GF-D8 (cell line): ENCODE data around the gene HBA2.
A peak's percentile ranks its signal among the peaks of the same experiment; 100 is the strongest.
"Not testable (repeated sequence)": the region's sequence is repeated elsewhere in the genome, so short reads cannot be mapped to it uniquely, and the experiment has no call there.

Experiments
- DNase-seq: peaks from one replicate; lab custom pipeline; 2025; lab: John Stamatoyannopoulos, UW

The HBA2 gene

DNA sequence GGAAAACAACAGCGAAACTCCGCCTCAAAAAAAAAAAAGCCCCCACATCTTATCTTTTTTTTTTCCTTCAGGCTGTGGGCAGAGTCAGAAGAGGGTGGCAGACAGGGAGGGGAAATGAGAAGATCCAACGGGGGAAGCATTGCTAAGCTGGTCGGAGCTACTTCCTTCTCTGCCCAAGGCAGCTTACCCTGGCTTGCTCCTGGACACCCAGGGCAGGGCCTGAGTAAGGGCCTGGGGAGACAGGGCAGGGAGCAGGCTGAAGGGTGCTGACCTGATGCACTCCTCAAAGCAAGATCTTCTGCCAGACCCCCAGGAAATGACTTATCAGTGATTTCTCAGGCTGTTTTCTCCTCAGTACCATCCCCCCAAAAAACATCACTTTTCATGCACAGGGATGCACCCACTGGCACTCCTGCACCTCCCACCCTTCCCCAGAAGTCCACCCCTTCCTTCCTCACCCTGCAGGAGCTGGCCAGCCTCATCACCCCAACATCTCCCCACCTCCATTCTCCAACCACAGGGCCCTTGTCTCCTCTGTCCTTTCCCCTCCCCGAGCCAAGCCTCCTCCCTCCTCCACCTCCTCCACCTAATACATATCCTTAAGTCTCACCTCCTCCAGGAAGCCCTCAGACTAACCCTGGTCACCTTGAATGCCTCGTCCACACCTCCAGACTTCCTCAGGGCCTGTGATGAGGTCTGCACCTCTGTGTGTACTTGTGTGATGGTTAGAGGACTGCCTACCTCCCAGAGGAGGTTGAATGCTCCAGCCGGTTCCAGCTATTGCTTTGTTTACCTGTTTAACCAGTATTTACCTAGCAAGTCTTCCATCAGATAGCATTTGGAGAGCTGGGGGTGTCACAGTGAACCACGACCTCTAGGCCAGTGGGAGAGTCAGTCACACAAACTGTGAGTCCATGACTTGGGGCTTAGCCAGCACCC lies 2.6 kb downstream of the HBA2 start:
- DNase-seq = no peak

DNA sequence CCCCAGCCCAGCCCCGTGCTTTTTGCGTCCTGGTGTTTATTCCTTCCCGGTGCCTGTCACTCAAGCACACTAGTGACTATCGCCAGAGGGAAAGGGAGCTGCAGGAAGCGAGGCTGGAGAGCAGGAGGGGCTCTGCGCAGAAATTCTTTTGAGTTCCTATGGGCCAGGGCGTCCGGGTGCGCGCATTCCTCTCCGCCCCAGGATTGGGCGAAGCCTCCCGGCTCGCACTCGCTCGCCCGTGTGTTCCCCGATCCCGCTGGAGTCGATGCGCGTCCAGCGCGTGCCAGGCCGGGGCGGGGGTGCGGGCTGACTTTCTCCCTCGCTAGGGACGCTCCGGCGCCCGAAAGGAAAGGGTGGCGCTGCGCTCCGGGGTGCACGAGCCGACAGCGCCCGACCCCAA lies 3.3 kb downstream of the HBA2 start:
- DNase-seq = not testable (repeated sequence)

DNA sequence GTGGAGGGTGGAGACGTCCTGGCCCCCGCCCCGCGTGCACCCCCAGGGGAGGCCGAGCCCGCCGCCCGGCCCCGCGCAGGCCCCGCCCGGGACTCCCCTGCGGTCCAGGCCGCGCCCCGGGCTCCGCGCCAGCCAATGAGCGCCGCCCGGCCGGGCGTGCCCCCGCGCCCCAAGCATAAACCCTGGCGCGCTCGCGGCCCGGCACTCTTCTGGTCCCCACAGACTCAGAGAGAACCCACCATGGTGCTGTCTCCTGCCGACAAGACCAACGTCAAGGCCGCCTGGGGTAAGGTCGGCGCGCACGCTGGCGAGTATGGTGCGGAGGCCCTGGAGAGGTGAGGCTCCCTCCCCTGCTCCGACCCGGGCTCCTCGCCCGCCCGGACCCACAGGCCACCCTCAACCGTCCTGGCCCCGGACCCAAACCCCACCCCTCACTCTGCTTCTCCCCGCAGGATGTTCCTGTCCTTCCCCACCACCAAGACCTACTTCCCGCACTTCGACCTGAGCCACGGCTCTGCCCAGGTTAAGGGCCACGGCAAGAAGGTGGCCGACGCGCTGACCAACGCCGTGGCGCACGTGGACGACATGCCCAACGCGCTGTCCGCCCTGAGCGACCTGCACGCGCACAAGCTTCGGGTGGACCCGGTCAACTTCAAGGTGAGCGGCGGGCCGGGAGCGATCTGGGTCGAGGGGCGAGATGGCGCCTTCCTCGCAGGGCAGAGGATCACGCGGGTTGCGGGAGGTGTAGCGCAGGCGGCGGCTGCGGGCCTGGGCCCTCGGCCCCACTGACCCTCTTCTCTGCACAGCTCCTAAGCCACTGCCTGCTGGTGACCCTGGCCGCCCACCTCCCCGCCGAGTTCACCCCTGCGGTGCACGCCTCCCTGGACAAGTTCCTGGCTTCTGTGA lies 4.1 kb downstream of the HBA2 start, which contains the start of gene HBA1:
HBA1 (plus strand) TSS at position 204 of the 906 bp plus-strand sequence; CDS start at position 241, 37 bp downstream.
- DNase-seq = not testable (repeated sequence)

DNA sequence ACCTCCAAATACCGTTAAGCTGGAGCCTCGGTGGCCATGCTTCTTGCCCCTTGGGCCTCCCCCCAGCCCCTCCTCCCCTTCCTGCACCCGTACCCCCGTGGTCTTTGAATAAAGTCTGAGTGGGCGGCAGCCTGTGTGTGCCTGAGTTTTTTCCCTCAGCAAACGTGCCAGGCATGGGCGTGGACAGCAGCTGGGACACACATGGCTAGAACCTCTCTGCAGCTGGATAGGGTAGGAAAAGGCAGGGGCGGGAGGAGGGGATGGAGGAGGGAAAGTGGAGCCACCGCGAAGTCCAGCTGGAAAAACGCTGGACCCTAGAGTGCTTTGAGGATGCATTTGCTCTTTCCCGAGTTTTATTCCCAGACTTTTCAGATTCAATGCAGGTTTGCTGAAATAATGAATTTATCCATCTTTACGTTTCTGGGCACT lies 4.7 kb downstream of the HBA2 start:
- no peak for DNase-seq

DNA sequence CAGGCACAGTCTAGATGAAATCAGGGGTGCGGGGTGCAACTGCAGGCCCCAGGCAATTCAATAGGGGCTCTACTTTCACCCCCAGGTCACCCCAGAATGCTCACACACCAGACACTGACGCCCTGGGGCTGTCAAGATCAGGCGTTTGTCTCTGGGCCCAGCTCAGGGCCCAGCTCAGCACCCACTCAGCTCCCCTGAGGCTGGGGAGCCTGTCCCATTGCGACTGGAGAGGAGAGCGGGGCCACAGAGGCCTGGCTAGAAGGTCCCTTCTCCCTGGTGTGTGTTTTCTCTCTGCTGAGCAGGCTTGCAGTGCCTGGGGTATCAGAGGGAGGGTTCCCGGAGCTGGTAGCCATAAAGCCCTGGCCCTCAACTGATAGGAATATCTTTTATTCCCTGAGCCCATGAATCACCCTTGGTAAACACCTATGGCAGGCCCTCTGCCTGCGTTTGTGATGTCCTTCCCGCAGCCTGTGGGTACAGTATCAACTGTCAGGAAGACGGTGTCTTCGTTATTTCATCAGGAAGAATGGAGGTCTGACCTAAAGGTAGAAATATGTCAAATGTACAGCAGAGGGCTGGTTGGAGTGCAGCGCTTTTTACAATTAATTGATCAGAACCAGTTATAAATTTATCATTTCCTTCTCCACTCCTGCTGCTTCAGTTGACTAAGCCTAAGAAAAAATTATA lies 5.4 kb downstream of the HBA2 start:
- DNase-seq = no peak

DNA sequence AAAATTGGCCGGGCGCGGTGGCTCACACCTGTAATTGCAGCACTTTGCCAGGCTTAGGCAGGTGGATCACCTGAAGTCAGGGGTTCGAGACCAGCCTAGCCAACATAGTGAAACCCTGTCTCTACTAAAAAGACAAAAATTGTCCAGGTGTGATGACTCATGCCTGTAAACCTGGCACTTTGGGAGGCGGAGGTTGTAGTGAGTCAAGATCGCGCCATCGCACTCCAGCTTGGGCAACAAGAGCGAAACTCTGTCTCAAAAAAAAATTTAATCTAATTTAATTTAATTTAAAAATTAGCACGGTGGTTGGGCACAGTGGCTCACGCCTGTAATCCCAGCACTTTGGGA lies 6.0 kb downstream of the HBA2 start:
- no peak for DNase-seq

DNA sequence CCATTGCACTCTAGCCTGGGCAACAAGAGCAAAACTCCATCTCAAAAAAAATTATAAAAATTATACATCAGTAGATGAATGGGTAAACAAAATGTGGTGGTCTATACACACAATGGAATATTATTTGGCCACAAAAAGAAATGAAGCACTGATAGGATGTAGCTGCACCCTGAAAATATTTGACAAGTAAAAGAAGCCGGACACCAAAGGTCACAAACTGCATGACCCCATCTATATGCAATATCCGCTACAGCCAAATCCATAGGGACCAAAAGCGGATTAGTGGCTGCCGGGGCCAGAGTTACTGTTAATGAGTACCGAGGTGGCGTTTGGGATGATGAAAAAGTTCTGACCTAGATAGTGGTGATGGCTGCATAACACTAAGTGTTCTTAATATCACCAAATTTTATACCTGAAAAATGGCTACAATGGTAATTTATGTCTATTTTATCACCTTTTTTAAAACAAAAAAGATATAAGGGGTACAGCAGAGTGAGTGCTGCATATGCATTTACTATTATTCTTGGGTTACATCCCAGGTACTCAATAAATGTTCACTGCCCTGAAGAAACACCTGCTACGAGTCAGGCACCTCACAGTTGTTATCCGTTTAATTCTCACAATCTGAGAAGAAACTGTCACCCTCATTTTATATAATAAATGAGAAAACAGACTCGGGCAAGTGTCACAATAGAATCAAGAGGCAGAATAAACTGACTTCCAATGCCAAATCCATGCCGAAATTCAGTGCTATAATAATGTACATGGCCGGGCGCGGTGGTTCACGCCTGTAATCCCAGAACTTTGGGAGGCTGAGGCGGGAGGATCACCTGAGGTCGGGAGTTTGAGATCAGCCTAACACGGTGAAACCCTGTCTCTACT lies 6.8 kb downstream of the HBA2 start:
- no peak for DNase-seq

DNA sequence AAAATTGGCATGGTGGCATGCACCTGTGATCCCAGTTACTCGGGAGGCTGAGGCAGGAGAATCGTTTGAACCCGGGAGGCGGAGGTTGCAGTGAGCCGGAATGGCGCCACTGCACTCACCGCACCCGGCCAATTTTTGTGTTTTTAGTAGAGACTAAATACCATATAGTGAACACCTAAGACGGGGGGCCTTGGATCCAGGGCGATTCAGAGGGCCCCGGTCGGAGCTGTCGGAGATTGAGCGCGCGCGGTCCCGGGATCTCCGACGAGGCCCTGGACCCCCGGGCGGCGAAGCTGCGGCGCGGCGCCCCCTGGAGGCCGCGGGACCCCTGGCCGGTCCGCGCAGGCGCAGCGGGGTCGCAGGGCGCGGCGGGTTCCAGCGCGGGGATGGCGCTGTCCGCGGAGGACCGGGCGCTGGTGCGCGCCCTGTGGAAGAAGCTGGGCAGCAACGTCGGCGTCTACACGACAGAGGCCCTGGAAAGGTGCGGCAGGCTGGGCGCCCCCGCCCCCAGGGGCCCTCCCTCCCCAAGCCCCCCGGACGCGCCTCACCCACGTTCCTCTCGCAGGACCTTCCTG lies 7.5 kb downstream of the HBA2 start, which contains the start of gene HBQ1:
HBQ1 (plus strand) TSS at position 359 of the 575 bp plus-strand sequence; CDS start at position 387, 28 bp downstream.
- DNase-seq = no peak

DNA sequence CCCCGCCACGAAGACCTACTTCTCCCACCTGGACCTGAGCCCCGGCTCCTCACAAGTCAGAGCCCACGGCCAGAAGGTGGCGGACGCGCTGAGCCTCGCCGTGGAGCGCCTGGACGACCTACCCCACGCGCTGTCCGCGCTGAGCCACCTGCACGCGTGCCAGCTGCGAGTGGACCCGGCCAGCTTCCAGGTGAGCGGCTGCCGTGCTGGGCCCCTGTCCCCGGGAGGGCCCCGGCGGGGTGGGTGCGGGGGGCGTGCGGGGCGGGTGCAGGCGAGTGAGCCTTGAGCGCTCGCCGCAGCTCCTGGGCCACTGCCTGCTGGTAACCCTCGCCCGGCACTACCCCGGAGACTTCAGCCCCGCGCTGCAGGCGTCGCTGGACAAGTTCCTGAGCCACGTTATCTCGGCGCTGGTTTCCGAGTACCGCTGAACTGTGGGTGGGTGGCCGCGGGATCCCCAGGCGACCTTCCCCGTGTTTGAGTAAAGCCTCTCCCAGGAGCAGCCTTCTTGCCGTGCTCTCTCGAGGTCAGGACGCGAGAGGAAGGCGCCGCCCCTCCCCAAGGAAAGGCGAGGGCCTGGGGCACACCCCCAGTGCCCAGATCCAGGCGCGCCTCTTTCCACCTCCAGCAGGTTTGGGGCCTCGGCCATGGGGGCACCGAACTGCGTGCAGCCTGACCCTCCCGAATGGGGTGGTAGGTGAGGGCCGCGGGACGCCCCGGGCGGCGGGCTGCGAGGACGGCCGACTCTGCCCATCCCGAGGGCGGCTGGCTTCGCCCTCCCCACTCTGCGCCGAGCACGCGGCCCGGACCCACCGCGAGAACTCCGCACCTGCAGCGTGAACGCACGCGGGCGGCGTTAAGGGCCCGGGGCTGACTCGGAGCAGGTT lies 8.2 kb downstream of the HBA2 start:
- DNase-seq = peak; percentile 61

DNA sequence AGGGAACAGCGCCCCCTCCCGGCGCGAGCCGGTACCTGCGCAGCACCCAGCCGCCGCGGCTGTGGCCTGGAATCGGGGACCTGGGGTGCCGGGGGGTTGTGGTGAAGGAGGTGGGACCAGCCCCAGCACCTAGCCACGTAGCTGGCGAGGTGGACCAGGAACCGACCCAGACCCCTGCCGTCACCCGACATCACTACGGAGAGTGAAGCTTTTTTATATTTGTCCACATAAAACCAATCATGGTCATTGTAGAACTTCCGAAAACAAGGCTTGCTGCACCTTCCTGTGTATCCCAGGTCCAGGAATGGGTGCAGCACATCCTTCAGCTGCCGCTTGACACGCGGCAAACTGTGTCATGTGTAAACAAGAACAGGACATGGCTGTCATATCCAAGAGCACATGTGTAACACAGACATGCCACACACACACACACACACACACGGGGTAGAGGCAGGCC lies 8.9 kb downstream of the HBA2 start:
- DNase-seq = no peak

DNA sequence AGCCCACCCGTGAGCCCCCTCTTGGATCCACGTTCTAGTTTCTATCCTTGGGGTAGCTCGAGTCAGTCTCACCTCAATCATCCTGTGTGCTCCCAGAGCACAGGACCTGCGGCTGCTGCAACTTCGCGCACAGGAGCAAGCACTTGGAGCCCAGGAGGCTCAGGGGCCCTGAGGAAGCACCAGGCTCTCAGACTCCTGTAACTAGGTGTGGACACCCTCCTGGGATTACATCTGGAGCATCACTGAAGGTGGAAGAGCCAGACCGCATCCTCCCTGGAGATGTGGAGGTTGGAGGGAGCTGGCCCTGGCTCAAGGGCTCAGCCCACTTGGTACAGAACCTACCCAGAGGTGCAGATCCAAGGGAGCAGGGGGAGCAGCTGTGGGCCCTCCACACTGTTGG lies 10.3 kb downstream of the HBA2 start:
- DNase-seq = no peak

DNA sequence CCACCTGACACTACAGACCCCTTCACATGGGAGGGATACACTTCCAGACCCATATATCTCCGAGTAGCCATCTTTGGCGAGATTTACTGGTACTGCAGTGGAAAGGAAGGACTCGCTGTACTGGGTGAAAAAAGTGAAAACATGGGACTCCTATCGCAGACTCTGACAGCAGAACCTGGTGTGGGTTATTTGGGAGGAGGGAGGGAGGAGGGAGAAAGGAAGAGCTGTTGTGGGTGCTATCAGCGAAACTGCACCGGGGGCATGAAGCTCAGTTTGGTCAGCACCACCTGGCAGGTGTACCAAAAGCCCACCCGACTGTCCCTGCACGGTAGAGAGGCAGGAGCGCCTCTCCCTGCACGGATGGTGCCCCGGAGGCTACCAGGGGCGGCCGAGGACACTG lies 12.5 kb downstream of the HBA2 start:
- DNase-seq = no peak

DNA sequence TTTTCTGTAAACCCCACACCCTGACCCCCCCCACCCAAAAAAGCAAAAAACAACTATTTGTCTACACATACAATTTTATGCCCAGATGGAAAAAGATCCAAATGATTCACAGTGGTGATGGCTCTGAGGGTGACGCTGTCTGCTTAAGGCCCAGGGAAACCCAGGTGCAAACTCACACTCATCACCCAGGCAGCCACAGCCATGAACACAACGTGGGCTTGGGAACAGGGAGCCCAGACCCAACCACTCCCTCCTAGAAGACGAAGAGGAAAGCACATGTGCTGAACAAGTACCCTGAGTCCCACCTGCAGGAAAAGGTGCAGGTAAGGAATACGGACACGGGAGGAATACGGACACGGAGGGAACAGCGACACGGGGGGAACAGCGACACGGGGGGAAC lies 13.0 kb downstream of the HBA2 start:
- DNase-seq = no peak

DNA sequence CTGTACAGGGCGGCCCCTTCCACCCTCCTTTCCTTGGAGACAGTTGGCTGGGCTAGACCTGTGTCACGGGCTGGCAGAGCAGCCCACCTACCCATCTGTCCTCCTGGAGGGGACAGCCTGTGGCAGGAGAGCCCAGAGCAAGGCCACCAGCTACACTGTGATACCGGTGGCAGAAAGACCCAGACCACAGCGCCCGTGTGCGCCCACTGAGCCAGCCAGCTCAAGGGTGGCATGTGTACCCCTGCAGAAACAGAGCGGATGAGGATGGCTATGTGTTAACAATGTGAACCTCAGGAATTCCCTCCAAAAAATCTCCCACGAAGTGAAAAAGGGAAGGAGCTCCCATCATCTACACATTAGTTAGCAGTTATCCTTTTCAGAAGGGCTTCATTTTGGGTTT lies 14.7 kb downstream of the HBA2 start:
- DNase-seq = no peak

DNA sequence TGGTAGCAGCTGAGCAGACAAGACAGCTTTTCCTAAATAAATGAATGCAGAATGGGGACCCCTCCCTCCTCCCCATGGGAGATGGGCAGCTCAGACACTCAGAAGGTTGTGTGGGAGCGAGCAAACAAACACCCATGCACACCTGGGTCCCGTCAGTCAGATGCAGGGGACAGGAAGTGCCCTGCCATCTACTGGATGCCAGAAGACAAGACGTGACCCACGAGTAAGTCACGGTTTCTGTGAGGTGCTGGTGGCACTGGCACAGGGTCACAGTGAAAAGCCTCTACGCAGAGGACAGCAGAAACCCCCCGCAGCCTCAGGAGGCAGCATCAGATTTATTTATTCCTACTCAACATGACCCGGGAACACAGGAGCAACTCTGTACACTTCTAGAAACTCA lies 16.0 kb downstream of the HBA2 start:
- no peak for DNase-seq

DNA sequence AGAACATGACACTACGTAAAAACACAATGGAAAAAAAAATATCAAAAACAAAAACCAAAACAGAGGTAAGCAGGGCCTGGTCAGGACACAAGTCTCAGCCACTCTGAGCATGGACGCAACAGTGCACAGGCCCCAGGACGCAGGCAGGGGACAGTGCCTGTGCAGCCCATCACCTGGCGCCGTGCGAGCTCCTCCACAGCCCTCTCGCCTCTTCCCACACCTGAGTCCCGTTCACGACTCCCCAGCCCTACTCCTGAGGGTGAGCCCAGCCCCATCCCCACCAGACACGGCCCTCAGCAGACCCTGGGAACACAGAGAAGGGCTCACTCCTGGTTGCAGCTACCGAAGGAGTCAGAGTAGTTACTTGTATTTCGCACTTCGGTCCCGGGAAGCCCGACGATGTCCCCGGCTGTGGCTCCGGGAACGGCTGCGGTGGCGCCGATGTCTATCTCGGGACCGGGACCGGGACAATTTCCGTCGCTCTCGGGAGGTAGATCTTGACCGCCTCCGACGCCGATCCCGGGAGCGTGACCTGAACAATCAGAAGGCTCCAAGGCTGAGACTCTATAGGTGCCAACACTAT lies 17.0 kb downstream of the HBA2 start:
- DNase-seq = no peak

DNA sequence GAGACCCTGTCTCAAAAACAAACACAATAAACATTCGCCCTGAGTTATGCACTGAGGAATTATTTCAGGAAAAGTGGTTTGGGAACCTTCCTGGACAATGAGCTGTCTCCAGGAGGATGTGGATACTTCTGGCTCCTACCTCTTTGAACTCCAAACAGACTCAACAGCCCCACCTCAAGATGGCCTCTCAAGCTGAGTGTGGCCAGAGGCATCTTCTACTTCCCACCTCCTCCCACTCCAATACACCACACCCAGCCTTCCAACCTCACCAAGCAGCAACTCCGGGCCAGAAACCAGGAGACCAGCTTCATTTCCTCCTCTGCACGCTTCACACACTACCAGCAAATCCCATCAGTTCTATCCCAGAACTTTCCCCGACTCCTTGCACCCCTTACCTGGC lies 19.2 kb downstream of the HBA2 start:
- DNase-seq = no peak

DNA sequence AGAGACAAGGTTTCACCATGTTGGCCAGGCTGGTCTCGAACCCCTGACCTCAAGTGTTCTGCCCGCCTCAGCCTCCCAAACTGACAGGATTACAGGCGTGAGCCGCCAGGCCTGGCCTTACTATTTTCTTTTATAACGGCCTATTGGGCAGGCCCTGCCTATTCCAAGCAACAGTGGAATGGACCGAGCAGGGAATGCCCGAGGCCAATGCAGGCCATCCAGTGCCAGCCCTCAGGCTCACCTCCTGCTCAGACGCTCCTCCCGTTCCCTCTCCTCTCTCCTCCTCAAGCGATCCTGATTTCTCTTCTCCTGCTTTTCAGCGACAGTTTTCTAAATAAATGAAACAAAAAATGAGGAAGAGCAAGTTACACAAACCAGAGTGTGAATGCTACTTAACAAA lies 20.0 kb downstream of the HBA2 start:
- no peak for DNase-seq

DNA sequence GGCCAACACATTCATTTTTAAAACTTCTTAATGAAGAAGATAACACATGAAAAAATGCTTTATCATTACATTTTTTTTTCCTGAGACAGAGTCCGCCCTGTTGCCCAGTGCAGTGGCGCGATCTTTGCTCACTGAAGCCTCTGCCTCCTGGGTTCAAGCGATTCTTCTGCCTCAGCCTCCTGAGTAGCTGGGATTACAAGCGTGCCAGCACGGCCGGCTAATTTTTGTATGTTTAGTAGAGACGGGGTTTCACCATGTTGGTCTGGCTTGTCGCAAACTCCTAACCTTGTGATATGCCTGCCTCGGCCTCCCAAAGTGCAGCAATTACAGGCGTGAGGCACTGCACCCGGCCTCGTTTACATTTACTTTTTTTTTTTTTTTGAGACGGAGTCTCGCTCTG lies 20.8 kb downstream of the HBA2 start:
- no peak for DNase-seq
